Bronchial smooth muscle cell (primary cell): ENCODE data around the gene OSTN. TPM values are rescaled to one million over a fixed set of nuclear protein-coding genes. Genes with fewer than 3 reads are reported as not detected.

Experiments used
- total RNA-seq: library from RNA; depleted of rRNA; stranded (reverse); fragments of >200 nt; gene quantifications from 2 replicates; pipeline ENCODE4 v1.2.1, GENCODE V29; 2014

OSTN gene
- total RNA-seq, result not detected in 2 replicates

GRCh38 chr3:191198932-191199331, at the start of gene OSTN:
OSTN (plus strand) TSS chr3:191199241; CDS start chr3:191212533, 13,292 bp downstream.

Other genes with a start within 250 kb of the OSTN start
- 48.9 and 52.0 TPM in 2 replicates for gene CCDC50, start 130.2 kb downstream of the OSTN start, total RNA-seq
- gene UTS2B, start 131.3 kb downstream of the OSTN start, total RNA-seq, result 0.43 and 0.63 TPM in 2 replicates